Stimulated activated CD8-positive, alpha-beta memory T cell treated with anti-CD3 and anti-CD28 coated beads, Interleukin-15, amount 100 ng/mL, for 1 hour (primary cell): Measurements from ENCODE around the gene SLIT3.

Source experiments
- DNase-seq: peaks from one replicate; pipeline ENCODE4 v3.0.0-alpha.2; 2020; ENCODE audit warnings: low read depth

SLIT3 gene

GRCh38 chr5:169080448-169080911, 220.5 kb downstream of the SLIT3 start:
- DNase-seq: no peak

- no peak for DNase-seq
Measured at GRCh38 chr5:169079697-169080096, 221.2 kb downstream of the SLIT3 start.

GRCh38 chr5:169074839-169075238, 226.1 kb downstream of the SLIT3 start:
- no peak for DNase-seq

- DNase-seq: no peak
Measured at GRCh38 chr5:169072233-169072632, 228.7 kb downstream of the SLIT3 start.

GRCh38 chr5:169070413-169070812, 230.5 kb downstream of the SLIT3 start:
- DNase-seq: no peak

- DNase-seq: no peak
Measured at GRCh38 chr5:169067751-169068173, 233.2 kb downstream of the SLIT3 start.

GRCh38 chr5:169065400-169065799, 235.5 kb downstream of the SLIT3 start:
- DNase-seq: no peak

- DNase-seq: no peak
Measured at GRCh38 chr5:169064093-169064492, 236.8 kb downstream of the SLIT3 start.

- no peak for DNase-seq
Measured at GRCh38 chr5:169063316-169063953, 237.5 kb downstream of the SLIT3 start.

GRCh38 chr5:169062690-169063089, 238.2 kb downstream of the SLIT3 start:
- DNase-seq: no peak

GRCh38 chr5:169054506-169054905, 246.4 kb downstream of the SLIT3 start:
- no peak for DNase-seq

- no peak for DNase-seq
Measured at GRCh38 chr5:169052207-169052606, 248.7 kb downstream of the SLIT3 start.

GRCh38 chr5:169051351-169051750, 249.6 kb downstream of the SLIT3 start:
- no peak for DNase-seq

- DNase-seq: no peak
Measured at GRCh38 chr5:169050636-169051035, 250.3 kb downstream of the SLIT3 start.

- DNase-seq: no peak
Measured at GRCh38 chr5:169050146-169050571, 250.8 kb downstream of the SLIT3 start.

GRCh38 chr5:169049712-169050111, 251.2 kb downstream of the SLIT3 start:
- DNase-seq: no peak

- DNase-seq: no peak
Measured at GRCh38 chr5:169048181-169049125, 252.5 kb downstream of the SLIT3 start.

GRCh38 chr5:169044962-169045361, 256.0 kb downstream of the SLIT3 start:
- DNase-seq: no peak

- DNase-seq: no peak
Measured at GRCh38 chr5:169041180-169041579, 259.8 kb downstream of the SLIT3 start.

GRCh38 chr5:169039592-169039991, 261.3 kb downstream of the SLIT3 start:
- no peak for DNase-seq

GRCh38 chr5:169037466-169037865, 263.5 kb downstream of the SLIT3 start:
- DNase-seq: no peak

- no peak for DNase-seq
Measured at GRCh38 chr5:169036079-169036805, 264.7 kb downstream of the SLIT3 start.
